ENCODE data around the gene MEMO1. TPM values are rescaled to one million over a fixed set of nuclear protein-coding genes. Genes with fewer than 3 reads are reported as not detected.
"Not testable (repeated sequence)": the region's sequence is repeated elsewhere in the genome, so short reads cannot be mapped to it uniquely, and the experiment has no call there.

Gene MEMO1
- total RNA-seq, 1 donor from 2014 or later, result 35.0 TPM

GRCh38 chr2:31920962-31921361 is 89.8 kb downstream of the MEMO1 start:
- no peak overlapping the region for H3K4me3 ChIP-seq (ENCODE audit: low read depth, low read length)
- no peak for DNase-seq (ENCODE audit: low read depth)
- H3K36me3 ChIP-seq (ENCODE audit: control insufficient read depth, insufficient read depth, low read length), result no peaks in the 10 kb centered on the region
- no peak for TF ChIP-seq CTCF (IDR thresholded peaks at IDR 0.05; ENCODE audit: insufficient read depth, low read length, poor library complexity, severe bottlenecking)
- H3K27me3 ChIP-seq (ENCODE audit: control insufficient read depth, insufficient read depth, low read length), result no peaks in the 10 kb centered on the region

GRCh38 chr2:31919499-31919898 is 91.3 kb downstream of the MEMO1 start:
- DNase-seq (ENCODE audit: low read depth), result no peak
- Histone ChIP-seq H3K27me3 (ENCODE audit: control insufficient read depth, insufficient read depth, low read length) (no peaks in the 10 kb centered on the region), H3K36me3 (ENCODE audit: control insufficient read depth, insufficient read depth, low read length) (no peaks in the 10 kb centered on the region), H3K4me3 (ENCODE audit: low read depth, low read length) (no peak overlapping the region)
- TF ChIP-seq CTCF (IDR thresholded peaks at IDR 0.05; ENCODE audit: insufficient read depth, low read length, poor library complexity, severe bottlenecking), result no peak

- H3K4me3 ChIP-seq (ENCODE audit: low read depth, low read length), result no peak overlapping the region
- no peak for DNase-seq (ENCODE audit: low read depth)
- H3K36me3 ChIP-seq (ENCODE audit: control insufficient read depth, insufficient read depth, low read length), result no peaks in the 10 kb centered on the region
- no peaks in the 10 kb centered on the region for H3K27me3 ChIP-seq (ENCODE audit: control insufficient read depth, insufficient read depth, low read length)
- TF ChIP-seq CTCF (IDR thresholded peaks at IDR 0.05; ENCODE audit: insufficient read depth, low read length, poor library complexity, severe bottlenecking), result no peak
Measured at GRCh38 chr2:31909661-31910060, 101.1 kb downstream of the MEMO1 start.

- H3K36me3 ChIP-seq (ENCODE audit: control insufficient read depth, insufficient read depth, low read length); H3K27me3 ChIP-seq (ENCODE audit: control insufficient read depth, insufficient read depth, low read length); DNase-seq (ENCODE audit: low read depth); H3K4me3 ChIP-seq (ENCODE audit: low read depth, low read length): not testable (repeated sequence)
Measured at GRCh38 chr2:31907491-31907890, 103.3 kb downstream of the MEMO1 start.

GRCh38 chr2:31903109-31903780 is 107.6 kb downstream of the MEMO1 start:
- no peak overlapping the region for H3K4me3 ChIP-seq (ENCODE audit: low read depth, low read length)
- H3K27me3 ChIP-seq (ENCODE audit: control insufficient read depth, insufficient read depth, low read length), result no peaks in the 10 kb centered on the region
- no peaks in the 10 kb centered on the region for H3K36me3 ChIP-seq (ENCODE audit: control insufficient read depth, insufficient read depth, low read length)
- TF ChIP-seq CTCF (IDR thresholded peaks at IDR 0.05; ENCODE audit: insufficient read depth, low read length, poor library complexity, severe bottlenecking), result no peak
- no peak for DNase-seq (ENCODE audit: low read depth)

- no peaks in the 10 kb centered on the region for H3K27me3 ChIP-seq (ENCODE audit: control insufficient read depth, insufficient read depth, low read length)
- TF ChIP-seq CTCF (IDR thresholded peaks at IDR 0.05; ENCODE audit: insufficient read depth, low read length, poor library complexity, severe bottlenecking), result no peak
- no peak for DNase-seq (ENCODE audit: low read depth)
- no peaks in the 10 kb centered on the region for H3K36me3 ChIP-seq (ENCODE audit: control insufficient read depth, insufficient read depth, low read length)
- no peak overlapping the region for H3K4me3 ChIP-seq (ENCODE audit: low read depth, low read length)
Measured at GRCh38 chr2:31901900-31902299, 108.9 kb downstream of the MEMO1 start.

GRCh38 chr2:31900156-31900555 is 110.7 kb downstream of the MEMO1 start:
- not testable (repeated sequence) for H3K27me3 ChIP-seq (ENCODE audit: control insufficient read depth, insufficient read depth, low read length); H3K36me3 ChIP-seq (ENCODE audit: control insufficient read depth, insufficient read depth, low read length); DNase-seq (ENCODE audit: low read depth); H3K4me3 ChIP-seq (ENCODE audit: low read depth, low read length)

- not testable (repeated sequence) for DNase-seq (ENCODE audit: low read depth); H3K36me3 ChIP-seq (ENCODE audit: control insufficient read depth, insufficient read depth, low read length); H3K4me3 ChIP-seq (ENCODE audit: low read depth, low read length); H3K27me3 ChIP-seq (ENCODE audit: control insufficient read depth, insufficient read depth, low read length)
Measured at GRCh38 chr2:31898346-31898745, 112.5 kb downstream of the MEMO1 start.

GRCh38 chr2:31897340-31897739 is 113.5 kb downstream of the MEMO1 start:
- DNase-seq (ENCODE audit: low read depth); H3K36me3 ChIP-seq (ENCODE audit: control insufficient read depth, insufficient read depth, low read length); H3K27me3 ChIP-seq (ENCODE audit: control insufficient read depth, insufficient read depth, low read length); H3K4me3 ChIP-seq (ENCODE audit: low read depth, low read length): not testable (repeated sequence)

Measured in kidney epithelial cell (primary cell).